22Rv1 (cell line): Measurements from ENCODE around the gene LBP.

ENCODE experiments used
- ZFX ChIP-seq: fragments of 450-650 bp; IDR thresholded peaks from 2 replicates; pipeline ENCODE4 v1.6.1; 2017; ENCODE audit warnings: antibody characterized with exemption, borderline replicate concordance
- TF ChIP-seq, protein P1 (sequence below): fragments of 450-650 bp; IDR thresholded peaks from 2 replicates; pipeline ENCODE4 v1.5.1; 2017; ENCODE audit warnings: mild to moderate bottlenecking

DNA sequence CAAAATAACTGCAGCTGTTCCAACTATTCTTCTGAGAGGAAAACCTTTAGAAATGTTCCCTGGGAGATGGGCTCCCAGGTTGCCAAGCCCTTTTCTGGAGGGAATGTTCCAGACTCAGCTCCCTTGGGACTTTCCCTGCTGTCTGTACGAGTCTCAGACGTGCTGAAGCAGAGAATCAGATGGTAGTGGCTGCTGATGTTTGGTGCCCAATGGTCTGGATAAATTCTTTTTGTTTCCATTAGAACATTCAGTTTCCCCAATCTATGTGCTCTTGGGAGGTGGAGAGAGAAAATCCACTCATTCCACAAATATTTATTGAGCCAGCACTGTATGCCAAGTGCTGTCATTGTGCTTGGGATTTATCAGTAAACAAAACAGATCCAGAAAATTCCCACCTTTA is 48.9 kb downstream of the LBP start:
- TF ChIP-seq, protein P1, sequence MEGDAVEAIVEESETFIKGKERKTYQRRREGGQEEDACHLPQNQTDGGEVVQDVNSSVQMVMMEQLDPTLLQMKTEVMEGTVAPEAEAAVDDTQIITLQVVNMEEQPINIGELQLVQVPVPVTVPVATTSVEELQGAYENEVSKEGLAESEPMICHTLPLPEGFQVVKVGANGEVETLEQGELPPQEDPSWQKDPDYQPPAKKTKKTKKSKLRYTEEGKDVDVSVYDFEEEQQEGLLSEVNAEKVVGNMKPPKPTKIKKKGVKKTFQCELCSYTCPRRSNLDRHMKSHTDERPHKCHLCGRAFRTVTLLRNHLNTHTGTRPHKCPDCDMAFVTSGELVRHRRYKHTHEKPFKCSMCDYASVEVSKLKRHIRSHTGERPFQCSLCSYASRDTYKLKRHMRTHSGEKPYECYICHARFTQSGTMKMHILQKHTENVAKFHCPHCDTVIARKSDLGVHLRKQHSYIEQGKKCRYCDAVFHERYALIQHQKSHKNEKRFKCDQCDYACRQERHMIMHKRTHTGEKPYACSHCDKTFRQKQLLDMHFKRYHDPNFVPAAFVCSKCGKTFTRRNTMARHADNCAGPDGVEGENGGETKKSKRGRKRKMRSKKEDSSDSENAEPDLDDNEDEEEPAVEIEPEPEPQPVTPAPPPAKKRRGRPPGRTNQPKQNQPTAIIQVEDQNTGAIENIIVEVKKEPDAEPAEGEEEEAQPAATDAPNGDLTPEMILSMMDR, result no peak
- TF ChIP-seq ZFX, result no peak
